Smooth muscle cell (in vitro differentiated cells): ENCODE results near the gene NRXN3. TPM values are rescaled to one million over a fixed set of nuclear protein-coding genes. Genes with fewer than 3 reads are reported as not detected.

Experiments used
- DNase-seq: peaks from one replicate; lab custom pipeline; 2025; ENCODE audit not compliant: unreplicated experiment; lab: John Stamatoyannopoulos, UW
- H2AFZ ChIP-seq: fragments of 200-600 bp; sonication (generic); 2 replicates; pipeline ENCODE4 v1.6.0; 2016; ENCODE audit warnings: antibody characterized with exemption, low read depth, mild to moderate bottlenecking
- H3F3A ChIP-seq: fragments of 200-600 bp; sonication (generic); 2 replicates; pipeline ENCODE4 v1.6.0; 2017; ENCODE audit warnings: antibody characterized with exemption, low read depth
- H3K27ac ChIP-seq: fragments of 200-600 bp; sonication (generic); 2 replicates; pipeline ENCODE4 v1.5.1; 2016; ENCODE audit warnings: low read depth, mild to moderate bottlenecking
- H3K27me3 ChIP-seq: fragments of 200-600 bp; sonication (generic); 2 replicates; pipeline ENCODE4 v1.6.1; 2016; ENCODE audit warnings: low read depth, mild to moderate bottlenecking
- H3K36me3 ChIP-seq: fragments of 200-600 bp; sonication (generic); 2 replicates; pipeline ENCODE4 v1.5.1; 2016; ENCODE audit warnings: low read depth
- H3K4me1 ChIP-seq: fragments of 200-600 bp; sonication (generic); 2 replicates; pipeline ENCODE4 v1.5.1; 2016; ENCODE audit warnings: low read depth
- H3K4me2 ChIP-seq: fragments of 200-600 bp; sonication (generic); 2 replicates; pipeline ENCODE4 v1.6.0; 2016; ENCODE audit warnings: mild to moderate bottlenecking
- H3K4me3 ChIP-seq: fragments of 200-600 bp; sonication (generic); 2 replicates; pipeline ENCODE4 v1.5.1; 2016; ENCODE audit warnings: mild to moderate bottlenecking
- H3K79me2 ChIP-seq: fragments of 200-600 bp; sonication (generic); 2 replicates; pipeline ENCODE4 v1.6.0; 2016; ENCODE audit warnings: low read depth, mild to moderate bottlenecking
- H3K9ac ChIP-seq: fragments of 200-600 bp; sonication (generic); 2 replicates; pipeline ENCODE4 v1.6.0; 2016; ENCODE audit warnings: low read depth
- H3K9me3 ChIP-seq: fragments of 200-600 bp; sonication (generic); replicated peaks from 2 replicates; pipeline ENCODE4 v1.5.1; 2016; ENCODE audit warnings: low read depth
- H4K20me1 ChIP-seq: fragments of 200-600 bp; sonication (generic); 2 replicates; pipeline ENCODE4 v1.6.0; 2016; ENCODE audit warnings: low read depth
- WGBS: methylation state at CpG from one replicate; pipeline ENCODE4 v1.1.7; 2016; ENCODE audit warnings: low lambda C conversion rate; 5-methylcytosine and 5-hydroxymethylcytosine counted together
- polyA plus RNA-seq: library from polyadenylated mRNA; unstranded; fragments of >200 nt; fragmentation: Nextera tagmentation; extraction: Ambion mirVana; gene quantifications from 2 replicates; pipeline ENCODE4 v1.2.1, GENCODE V29; 2016
- total RNA-seq: library from RNA; depleted of rRNA; stranded (reverse); fragments of >200 nt; gene quantifications from 2 replicates; pipeline ENCODE4 v1.2.3, GENCODE V29; 2014
- TF ChIP-seq, protein P1 (sequence below): fragments of 200-600 bp; sonication (generic); IDR thresholded peaks from 2 replicates; pipeline ENCODE4 v1.5.1; 2017; ENCODE audit warnings: borderline replicate concordance, mild to moderate bottlenecking, antibody characterized with exemption; ENCODE audit not compliant: insufficient read depth, poor library complexity, severe bottlenecking

NRXN3 gene
- total and polyA plus RNA-seq, 2 experiments from 2014 or later = 1.2 to 7.0 TPM

DNA sequence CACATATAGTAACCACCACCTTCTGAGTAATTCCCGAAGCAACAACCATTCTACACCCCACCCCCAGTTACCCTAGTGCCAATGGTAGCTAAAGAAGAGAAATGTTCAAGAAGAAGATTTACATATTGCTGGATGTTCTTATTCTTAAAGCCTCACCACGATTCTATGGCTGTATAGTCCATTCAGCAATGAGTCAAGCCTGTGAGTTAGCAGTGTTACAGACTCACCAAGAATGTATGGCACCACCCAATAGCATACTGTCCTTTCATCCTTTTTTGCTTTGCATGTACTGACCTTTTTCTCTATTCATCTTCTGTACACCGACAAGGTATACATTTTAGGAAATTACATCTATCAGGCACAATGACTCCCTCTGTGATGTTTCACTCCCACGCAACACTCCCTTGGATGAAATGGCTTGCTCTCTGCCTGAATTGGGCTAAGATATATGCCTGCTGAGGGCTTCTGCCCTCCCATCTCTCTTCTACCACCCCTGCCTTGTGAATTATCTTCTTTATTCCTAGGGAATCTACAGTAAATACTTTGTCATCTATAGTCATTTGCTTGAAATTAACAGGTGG, 1095.3 kb downstream of the NRXN3 start:
- no peaks in the 10 kb centered on the region for H3K27me3 ChIP-seq
- H3F3A ChIP-seq = no peaks in the 10 kb centered on the region
- H3K4me2 ChIP-seq = no peak overlapping the region
- TF ChIP-seq, protein P1, sequence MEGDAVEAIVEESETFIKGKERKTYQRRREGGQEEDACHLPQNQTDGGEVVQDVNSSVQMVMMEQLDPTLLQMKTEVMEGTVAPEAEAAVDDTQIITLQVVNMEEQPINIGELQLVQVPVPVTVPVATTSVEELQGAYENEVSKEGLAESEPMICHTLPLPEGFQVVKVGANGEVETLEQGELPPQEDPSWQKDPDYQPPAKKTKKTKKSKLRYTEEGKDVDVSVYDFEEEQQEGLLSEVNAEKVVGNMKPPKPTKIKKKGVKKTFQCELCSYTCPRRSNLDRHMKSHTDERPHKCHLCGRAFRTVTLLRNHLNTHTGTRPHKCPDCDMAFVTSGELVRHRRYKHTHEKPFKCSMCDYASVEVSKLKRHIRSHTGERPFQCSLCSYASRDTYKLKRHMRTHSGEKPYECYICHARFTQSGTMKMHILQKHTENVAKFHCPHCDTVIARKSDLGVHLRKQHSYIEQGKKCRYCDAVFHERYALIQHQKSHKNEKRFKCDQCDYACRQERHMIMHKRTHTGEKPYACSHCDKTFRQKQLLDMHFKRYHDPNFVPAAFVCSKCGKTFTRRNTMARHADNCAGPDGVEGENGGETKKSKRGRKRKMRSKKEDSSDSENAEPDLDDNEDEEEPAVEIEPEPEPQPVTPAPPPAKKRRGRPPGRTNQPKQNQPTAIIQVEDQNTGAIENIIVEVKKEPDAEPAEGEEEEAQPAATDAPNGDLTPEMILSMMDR = no peak
- no peak for DNase-seq
- no peak overlapping the region for H3K9ac ChIP-seq
- no peaks in the 10 kb centered on the region for H3K9me3 ChIP-seq
- H3K79me2 ChIP-seq = no peaks in the 10 kb centered on the region
- H3K4me3 ChIP-seq = no peak overlapping the region
- H2AFZ ChIP-seq = no peak overlapping the region
- H3K4me1 ChIP-seq = no peaks in the 10 kb centered on the region
- WGBS = 77% methylated on average over 4 of the region's 4 CpGs
- no peaks in the 10 kb centered on the region for H3K36me3 ChIP-seq
- H3K27ac ChIP-seq = no peak overlapping the region
- H4K20me1 ChIP-seq = no peaks in the 10 kb centered on the region

DNA sequence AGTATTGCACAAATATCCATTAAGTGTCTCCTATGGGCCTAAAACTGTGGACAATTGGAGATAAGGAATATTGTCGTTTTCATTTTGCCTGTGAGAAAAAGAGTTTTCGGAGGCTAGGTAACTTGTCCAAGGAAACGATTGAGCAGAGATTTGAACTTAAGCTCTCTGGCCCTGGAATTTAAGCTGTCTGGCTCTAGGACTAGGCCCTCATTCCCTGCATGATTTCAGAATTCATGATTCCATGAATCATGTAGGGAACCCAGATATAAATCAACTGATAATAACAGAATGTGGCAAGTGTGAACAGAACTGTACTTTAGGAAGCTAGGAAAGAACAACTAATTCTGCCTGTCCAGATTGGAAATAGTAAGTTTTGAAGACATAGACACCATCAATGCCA, 1100.2 kb downstream of the NRXN3 start:
- TF ChIP-seq, protein P1 = no peak
- H3K4me1 ChIP-seq = no peaks in the 10 kb centered on the region
- peaks cover 11% of the 10 kb centered on the region for H3K27me3 ChIP-seq
- no peaks in the 10 kb centered on the region for H3K36me3 ChIP-seq
- H3K9me3 ChIP-seq = no peaks in the 10 kb centered on the region
- H4K20me1 ChIP-seq = no peaks in the 10 kb centered on the region
- no peaks in the 10 kb centered on the region for H3F3A ChIP-seq
- 92% methylated on average over 3 of the region's 3 CpGs for WGBS
- no peak overlapping the region for H3K27ac ChIP-seq
- no peak for DNase-seq
- H3K4me2 ChIP-seq = no peak overlapping the region
- H2AFZ ChIP-seq = no peak overlapping the region
- H3K4me3 ChIP-seq = no peak overlapping the region
- H3K79me2 ChIP-seq = no peaks in the 10 kb centered on the region
- H3K9ac ChIP-seq = no peak overlapping the region

DNA sequence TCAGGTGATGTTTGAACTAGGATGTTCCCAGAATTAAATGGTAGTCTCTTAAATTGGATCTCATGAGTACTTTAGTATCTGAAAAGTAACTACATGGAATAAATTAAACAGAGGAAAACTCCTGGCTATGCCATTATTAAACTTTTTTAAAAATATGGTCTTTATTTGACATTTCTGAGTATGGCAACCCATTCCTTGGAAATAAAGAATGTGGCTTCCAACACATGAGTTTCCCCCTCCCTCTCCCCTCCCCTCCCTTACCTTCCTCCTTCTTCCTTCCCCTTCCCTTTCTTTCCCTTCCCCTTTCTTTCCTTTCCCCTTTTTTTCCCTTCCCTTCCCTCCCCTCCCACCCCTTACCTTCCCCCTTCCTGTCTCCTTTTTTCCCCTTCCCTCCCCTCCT, 1100.9 kb downstream of the NRXN3 start:
- Histone ChIP-seq H3K36me3 (no peaks in the 10 kb centered on the region), H2AFZ (no peak overlapping the region), H3K9ac (no peak overlapping the region), H3K79me2 (no peaks in the 10 kb centered on the region), H4K20me1 (no peaks in the 10 kb centered on the region), H3K4me1 (no peaks in the 10 kb centered on the region), H3K27me3 (peaks cover 16% of the 10 kb centered on the region), H3K4me3 (no peak overlapping the region), H3K4me2 (no peak overlapping the region), H3K9me3 (no peaks in the 10 kb centered on the region), H3F3A (no peaks in the 10 kb centered on the region), H3K27ac (no peak overlapping the region)
- TF ChIP-seq, protein P1 = no peak
- DNase-seq = no peak

DNA sequence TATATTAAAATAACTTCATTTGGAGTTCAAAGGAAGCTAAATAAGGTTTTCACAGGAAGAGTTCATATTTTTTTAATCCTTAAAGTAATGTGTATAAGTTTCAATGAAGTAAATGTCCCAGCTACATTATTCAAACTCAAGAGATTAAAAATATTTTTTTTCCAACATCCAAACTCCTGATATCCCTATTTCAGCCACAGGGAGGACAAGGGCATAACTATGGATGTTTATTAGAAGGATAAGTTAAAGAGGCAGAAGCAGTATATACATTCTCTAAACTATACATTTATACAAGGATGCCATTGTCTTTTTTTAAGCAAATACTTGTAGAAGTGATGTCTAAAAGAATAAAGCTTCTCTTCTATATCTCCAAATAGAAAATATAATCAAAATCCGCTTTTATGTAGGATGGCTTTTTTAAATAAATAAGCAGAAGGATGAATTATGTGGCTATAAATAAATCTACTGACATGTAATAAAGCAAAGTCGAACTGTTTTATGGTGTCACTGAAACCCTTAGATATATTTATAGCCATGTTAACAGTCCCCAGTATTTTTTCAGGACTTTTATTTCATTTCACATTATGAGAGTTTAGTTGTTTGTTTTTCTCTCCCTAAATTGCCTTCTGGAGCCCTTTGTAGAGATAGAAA, 1104.6 kb downstream of the NRXN3 start:
- peaks cover 5% of the 10 kb centered on the region for H3K4me1 ChIP-seq
- TF ChIP-seq, protein P1 = peak; percentile 11
- H3K27me3 ChIP-seq = peaks cover 48% of the 10 kb centered on the region
- H3K79me2 ChIP-seq = no peaks in the 10 kb centered on the region
- H3F3A ChIP-seq = no peaks in the 10 kb centered on the region
- no peak overlapping the region for H3K4me2 ChIP-seq
- no peak overlapping the region for H2AFZ ChIP-seq
- H3K9ac ChIP-seq = no peak overlapping the region
- H3K27ac ChIP-seq = no peak overlapping the region
- no peak overlapping the region for H3K4me3 ChIP-seq
- H3K9me3 ChIP-seq = no peaks in the 10 kb centered on the region
- WGBS = 81% methylated on average over 2 of the region's 2 CpGs
- no peaks in the 10 kb centered on the region for H4K20me1 ChIP-seq
- no peak for DNase-seq
- H3K36me3 ChIP-seq = no peaks in the 10 kb centered on the region
